HG02763 (cell line): Measurements from ENCODE around the gene LGALS8.
"Not testable (repeated sequence)": the region's sequence is repeated elsewhere in the genome, so short reads cannot be mapped to it uniquely, and the experiment has no call there.

ENCODE experiments used
- ATAC-seq: cut with Tn5 transposase; IDR thresholded peaks from one replicate; pipeline ENCODE4 v1.9.1; 2021; ENCODE audit warnings: mild to moderate bottlenecking, moderate library complexity; ENCODE audit not compliant: unreplicated experiment

The LGALS8 gene

GRCh38 chr1:236580404-236580803 lies 56.6 kb downstream of the LGALS8 start:
- ATAC-seq: not testable (repeated sequence)

GRCh38 chr1:236581528-236581927 lies 57.7 kb downstream of the LGALS8 start:
- no peak for ATAC-seq

GRCh38 chr1:236589531-236589930 lies 65.7 kb downstream of the LGALS8 start:
- no peak for ATAC-seq

- ATAC-seq: no peak
These were observed 66.9 kb downstream of the LGALS8 start for GRCh38 chr1:236590553-236591150.

- ATAC-seq: no peak
These were observed 78.4 kb downstream of the LGALS8 start for GRCh38 chr1:236602171-236602570.
